NCI-H1417 (cell line): Measurements from ENCODE around the gene PCDHGC3.

Experiments used
- DNase-seq, 3 experiments: peaks; one replicate each; lab custom pipeline; 2025; lab: John Stamatoyannopoulos, UW

PCDHGC3 gene

DNA sequence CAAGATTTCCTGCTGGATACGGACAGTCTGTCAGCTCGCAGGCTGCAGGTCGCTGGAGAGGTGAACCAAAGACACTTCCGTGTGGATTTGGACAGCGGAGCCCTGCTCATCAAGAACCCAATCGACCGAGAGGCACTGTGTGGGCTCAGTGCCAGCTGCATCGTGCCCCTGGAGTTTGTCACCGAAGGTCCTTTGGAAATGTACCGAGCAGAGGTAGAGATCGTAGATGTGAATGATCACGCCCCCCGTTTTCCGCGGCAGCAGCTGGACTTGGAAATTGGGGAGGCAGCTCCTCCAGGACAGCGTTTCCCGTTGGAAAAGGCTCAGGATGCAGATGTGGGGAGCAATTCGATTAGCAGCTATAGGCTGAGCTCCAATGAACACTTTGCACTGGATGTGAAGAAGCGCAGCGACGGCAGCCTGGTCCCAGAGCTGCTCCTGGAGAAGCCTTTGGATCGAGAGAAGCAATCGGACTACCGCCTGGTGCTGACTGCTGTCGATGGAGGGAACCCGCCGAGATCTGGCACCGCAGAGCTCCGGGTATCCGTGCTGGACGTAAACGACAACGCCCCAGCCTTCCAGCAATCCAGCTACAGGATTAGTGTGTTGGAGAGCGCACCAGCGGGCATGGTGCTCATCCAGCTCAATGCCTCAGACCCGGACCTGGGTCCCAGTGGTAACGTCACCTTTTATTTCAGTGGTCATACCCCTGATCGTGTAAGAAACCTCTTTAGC is 9.7 kb downstream of the PCDHGC3 start:
- peak in 1 of 3 experiments; percentile 34 for DNase-seq

DNA sequence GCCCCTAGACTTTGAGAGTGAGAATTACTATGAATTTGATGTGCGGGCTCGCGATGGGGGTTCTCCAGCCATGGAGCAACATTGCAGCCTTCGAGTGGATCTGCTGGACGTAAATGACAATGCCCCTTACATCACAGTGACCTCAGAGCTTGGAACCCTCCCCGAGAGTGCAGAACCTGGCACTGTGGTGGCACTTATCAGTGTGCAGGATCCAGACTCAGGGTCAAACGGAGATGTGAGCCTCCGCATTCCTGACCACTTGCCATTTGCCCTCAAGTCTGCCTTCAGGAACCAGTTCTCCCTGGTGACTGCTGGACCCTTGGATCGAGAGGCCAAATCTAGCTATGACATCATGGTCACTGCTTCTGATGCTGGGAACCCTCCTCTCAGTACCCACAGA is 10.3 kb downstream of the PCDHGC3 start:
- no peak for DNase-seq

DNA sequence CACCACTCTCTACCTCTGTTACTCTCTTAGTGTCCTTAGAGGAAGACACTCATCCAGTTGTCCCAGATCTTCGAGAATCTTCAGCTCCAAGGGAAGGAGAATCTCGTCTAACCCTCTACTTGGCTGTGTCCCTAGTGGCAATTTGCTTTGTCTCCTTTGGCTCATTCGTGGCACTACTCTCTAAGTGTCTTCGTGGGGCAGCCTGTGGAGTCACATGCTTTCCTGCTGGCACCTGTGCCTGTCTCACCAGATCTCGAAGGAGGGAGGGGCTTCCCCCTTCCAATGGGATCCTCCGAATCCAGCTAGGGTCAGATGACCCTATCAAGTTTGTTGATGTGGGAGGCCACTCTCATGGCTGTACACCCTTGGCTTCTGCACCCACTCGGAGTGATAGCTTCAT is 11.4 kb downstream of the PCDHGC3 start:
- DNase-seq = no peak

DNA sequence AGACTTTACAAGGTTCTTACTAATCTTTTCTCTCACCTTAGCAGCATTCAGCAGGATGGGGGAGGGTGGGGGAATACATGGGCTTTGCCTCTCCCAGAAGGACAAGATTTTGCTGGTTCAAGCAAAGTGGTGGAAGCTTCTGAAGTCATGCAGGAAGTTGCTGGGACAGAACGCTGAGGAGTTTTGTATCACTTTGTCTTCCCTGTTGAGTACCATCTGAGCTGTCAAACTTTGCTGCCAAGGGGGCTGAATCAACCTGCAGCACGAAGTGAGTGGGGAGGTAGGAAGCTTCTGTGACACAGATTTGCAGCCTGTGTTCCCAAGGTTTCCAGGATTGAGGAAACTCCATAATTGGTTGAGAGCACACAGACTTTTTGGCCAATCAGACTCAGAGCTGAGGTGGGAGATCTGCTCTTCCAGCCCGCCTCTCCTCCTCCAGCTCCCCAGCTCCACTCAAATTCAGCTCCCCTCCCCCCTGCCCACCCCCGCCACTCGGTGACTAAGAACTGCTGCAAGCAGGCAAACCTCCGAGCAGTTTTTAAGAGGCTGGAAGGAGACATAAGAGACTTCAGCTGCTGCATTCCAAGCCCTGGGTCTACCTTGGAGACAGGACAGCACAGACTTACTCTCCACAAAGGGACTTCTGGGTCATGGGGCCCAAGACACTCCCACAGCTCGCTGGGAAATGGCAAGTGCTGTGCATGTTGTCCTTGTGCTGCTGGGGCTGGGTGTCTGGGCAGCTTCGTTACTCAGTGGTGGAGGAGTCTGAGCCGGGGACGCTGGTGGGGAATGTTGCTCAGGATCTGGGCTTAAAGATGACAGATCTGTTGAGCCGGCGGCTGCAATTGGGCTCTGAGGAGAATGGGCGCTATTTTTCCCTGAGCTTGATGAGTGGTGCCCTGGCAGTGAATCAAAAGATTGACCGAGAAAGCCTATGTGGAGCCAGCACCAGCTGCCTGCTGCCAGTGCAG is 13.1 kb downstream of the PCDHGC3 start, which contains the start of gene PCDHGC5:
TSS of gene PCDHGC5 (plus strand) at position 491 of the 971 bp plus-strand sequence. CDS start at position 651, 160 bp downstream.
- no peak for DNase-seq

DNA sequence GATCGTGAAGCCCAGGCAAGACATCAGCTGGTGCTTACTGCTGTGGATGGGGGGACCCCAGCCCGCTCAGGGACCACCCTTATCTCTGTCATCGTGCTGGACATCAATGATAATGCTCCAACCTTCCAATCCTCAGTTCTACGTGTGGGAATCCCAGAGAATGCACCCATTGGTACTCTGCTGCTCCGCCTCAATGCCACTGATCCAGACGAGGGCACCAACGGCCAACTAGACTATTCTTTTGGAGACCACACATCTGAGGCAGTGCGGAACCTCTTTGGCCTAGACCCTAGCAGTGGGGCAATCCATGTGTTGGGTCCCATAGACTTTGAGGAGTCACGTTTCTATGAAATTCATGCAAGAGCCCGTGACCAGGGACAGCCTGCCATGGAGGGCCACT is 14.1 kb downstream of the PCDHGC3 start:
- no peak for DNase-seq

- no peak for DNase-seq
Observed at GRCh38 chr5:141490271-141490670, 14.5 kb downstream of the PCDHGC3 start.

GRCh38 chr5:141490771-141491170 is 15.0 kb downstream of the PCDHGC3 start:
- DNase-seq = no peak

DNA sequence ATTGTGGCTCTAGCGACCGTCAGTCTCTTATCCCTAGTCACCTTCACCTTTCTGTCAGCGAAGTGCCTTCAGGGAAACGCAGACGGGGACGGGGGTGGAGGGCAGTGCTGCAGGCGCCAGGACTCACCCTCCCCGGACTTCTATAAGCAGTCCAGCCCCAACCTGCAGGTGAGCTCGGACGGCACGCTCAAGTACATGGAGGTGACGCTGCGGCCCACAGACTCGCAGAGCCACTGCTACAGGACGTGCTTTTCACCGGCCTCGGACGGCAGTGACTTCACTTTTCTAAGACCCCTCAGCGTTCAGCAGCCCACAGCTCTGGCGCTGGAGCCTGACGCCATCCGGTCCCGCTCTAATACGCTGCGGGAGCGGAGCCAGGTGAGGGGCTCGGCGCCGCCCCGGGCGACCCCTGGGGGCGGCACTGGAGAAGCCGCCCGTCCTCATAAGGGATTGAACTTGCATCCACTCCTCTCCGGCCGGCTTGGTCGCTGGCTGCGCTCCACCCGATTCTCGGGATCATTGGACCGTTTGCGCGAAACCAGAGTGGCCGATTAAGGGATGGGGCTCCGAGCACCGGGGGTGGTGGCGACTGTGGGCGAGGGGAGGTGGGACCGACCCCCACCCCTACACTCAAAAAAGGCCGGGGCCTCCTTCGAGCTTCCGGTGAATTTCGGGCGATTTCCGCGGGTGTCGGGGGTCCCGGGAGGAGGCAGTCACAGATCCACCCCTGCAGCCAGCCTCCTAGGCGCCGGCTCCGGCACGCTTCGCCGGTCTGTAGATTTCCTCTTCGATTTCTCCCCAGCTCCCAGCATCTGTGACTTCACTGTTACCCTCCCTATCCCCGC is 15.8 kb downstream of the PCDHGC3 start:
- no peak for DNase-seq

DNA sequence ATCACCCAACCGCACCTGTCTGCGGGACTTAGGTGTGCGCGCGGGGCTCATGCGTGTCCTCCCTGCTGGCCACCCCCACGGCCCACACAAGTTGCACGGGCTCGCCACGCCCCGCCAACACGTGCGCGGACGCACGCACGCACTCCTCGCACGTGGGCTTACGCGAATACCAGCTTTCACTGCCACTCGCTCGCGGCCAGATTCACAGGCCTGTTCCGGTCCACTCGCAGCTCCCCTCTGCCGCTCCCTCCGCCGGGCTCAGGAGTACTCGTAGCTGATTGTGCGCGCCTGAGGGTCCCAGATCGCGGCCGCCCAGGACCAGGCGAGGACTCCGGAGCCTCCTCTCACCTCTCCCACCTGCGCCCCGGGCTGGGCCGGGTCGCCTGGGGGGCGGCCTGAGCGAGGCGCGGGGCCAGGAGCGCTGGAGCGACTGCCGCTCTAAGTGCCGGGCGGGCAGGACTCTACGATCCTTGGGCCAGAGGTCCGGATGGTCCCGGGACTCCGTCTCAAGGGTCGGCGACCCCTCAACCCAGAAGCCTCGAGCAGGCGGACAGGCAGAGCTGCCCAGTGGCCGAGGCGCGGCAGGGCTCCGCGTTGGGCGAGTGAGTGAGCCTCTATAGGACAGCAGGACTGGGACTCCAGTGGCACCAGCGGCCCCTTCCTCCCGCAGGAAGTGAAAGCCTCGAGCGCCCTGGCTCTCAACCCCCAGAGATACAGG is 16.6 kb downstream of the PCDHGC3 start:
- no peak for DNase-seq

- DNase-seq = no peak
Observed at GRCh38 chr5:141493500-141494422, 18.0 kb downstream of the PCDHGC3 start.

- DNase-seq = no peak
Observed at GRCh38 chr5:141494761-141495452, 19.1 kb downstream of the PCDHGC3 start.

- DNase-seq = no peak
Observed at GRCh38 chr5:141495453-141495811, 19.7 kb downstream of the PCDHGC3 start.

GRCh38 chr5:141496038-141496437 is 20.3 kb downstream of the PCDHGC3 start:
- DNase-seq = peak in 1 of 3 experiments; percentile 31

- DNase-seq = no peak
Observed at GRCh38 chr5:141501761-141502160, 26.0 kb downstream of the PCDHGC3 start.

- DNase-seq = no peak
Observed at GRCh38 chr5:141503681-141504080, 27.9 kb downstream of the PCDHGC3 start.

- DNase-seq = no peak
Observed at GRCh38 chr5:141504216-141504615, 28.4 kb downstream of the PCDHGC3 start.

- DNase-seq = no peak
Observed at GRCh38 chr5:141506381-141507155, 30.8 kb downstream of the PCDHGC3 start.

GRCh38 chr5:141507387-141508091 is 31.8 kb downstream of the PCDHGC3 start:
- DNase-seq = no peak
